Measurements from ENCODE around the gene ANKRD11. TPM values are rescaled to one million over a fixed set of nuclear protein-coding genes. Genes with fewer than 3 reads are reported as not detected.

Gene ANKRD11
- polyA plus RNA-seq, 1 donor from 2014 or later, result 32.5 TPM

DNA sequence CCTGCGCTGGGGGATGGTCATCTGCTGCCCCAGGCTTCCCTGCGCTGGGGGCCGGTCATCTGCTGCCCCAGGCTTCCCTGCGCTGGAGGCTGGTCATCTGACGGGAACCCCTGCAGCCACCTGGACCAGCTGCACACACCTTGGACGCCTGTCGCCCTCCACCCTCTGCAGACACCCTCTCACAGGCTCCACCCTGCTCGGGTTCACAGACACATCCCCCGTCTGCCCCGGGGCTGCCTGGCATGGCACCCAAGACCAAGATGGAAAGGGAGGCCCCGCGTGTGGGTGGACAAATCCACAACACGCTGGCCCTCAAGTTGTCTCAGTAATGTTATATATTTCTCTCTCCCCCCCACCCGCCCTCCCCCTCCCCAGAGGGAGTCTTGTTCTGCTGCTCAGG is 89.6 kb downstream of the ANKRD11 start:
- Histone ChIP-seq H3K9ac (ENCODE audit: low read length) (no peak overlapping the region), H3K79me2 (replicated peaks; ENCODE audit: insufficient read depth, low read length) (peaks cover 62% of the 10 kb centered on the region), H4K20me1 (ENCODE audit: insufficient read depth) (no peaks in the 10 kb centered on the region), H3K9me2 (ENCODE audit: insufficient read depth, low read length) (no peaks in the 10 kb centered on the region), H3F3A (ENCODE audit: insufficient read depth, low read length, poor library complexity, severe bottlenecking) (no peaks in the 10 kb centered on the region), H3K27ac (ENCODE audit: low read length) (no peak overlapping the region), H3K4me2 (ENCODE audit: low read length) (no peak overlapping the region), H2AFZ (ENCODE audit: low read depth, low read length) (no peak overlapping the region), H3K9me3 (ENCODE audit: low read length) (no peaks in the 10 kb centered on the region), H3K36me3 (ENCODE audit: insufficient read depth, low read length) (no peaks in the 10 kb centered on the region), H3K4me3 (ENCODE audit: low read length) (no peak overlapping the region), H3K27me3 (ENCODE audit: insufficient read depth, low read depth, low read length) (no peaks in the 10 kb centered on the region)
- TF ChIP-seq RAD21 (conservative IDR thresholded peaks at IDR 0.05) (no peak), EZH2 (IDR thresholded peaks at IDR 0.05; ENCODE audit: borderline replicate concordance, insufficient read depth, low read length, poor library complexity, severe bottlenecking) (no peak), SMC3 (conservative IDR thresholded peaks at IDR 0.05; ENCODE audit: poor library complexity) (no peak), EP300 (conservative IDR thresholded peaks at IDR 0.05; ENCODE audit: poor library complexity, severe bottlenecking) (no peak), POLR2AphosphoS5 (IDR thresholded peaks at IDR 0.05) (no peak), MXI1 (conservative IDR thresholded peaks at IDR 0.05; ENCODE audit: poor library complexity, severe bottlenecking) (no peak)
- TF ChIP-seq, protein P1, sequence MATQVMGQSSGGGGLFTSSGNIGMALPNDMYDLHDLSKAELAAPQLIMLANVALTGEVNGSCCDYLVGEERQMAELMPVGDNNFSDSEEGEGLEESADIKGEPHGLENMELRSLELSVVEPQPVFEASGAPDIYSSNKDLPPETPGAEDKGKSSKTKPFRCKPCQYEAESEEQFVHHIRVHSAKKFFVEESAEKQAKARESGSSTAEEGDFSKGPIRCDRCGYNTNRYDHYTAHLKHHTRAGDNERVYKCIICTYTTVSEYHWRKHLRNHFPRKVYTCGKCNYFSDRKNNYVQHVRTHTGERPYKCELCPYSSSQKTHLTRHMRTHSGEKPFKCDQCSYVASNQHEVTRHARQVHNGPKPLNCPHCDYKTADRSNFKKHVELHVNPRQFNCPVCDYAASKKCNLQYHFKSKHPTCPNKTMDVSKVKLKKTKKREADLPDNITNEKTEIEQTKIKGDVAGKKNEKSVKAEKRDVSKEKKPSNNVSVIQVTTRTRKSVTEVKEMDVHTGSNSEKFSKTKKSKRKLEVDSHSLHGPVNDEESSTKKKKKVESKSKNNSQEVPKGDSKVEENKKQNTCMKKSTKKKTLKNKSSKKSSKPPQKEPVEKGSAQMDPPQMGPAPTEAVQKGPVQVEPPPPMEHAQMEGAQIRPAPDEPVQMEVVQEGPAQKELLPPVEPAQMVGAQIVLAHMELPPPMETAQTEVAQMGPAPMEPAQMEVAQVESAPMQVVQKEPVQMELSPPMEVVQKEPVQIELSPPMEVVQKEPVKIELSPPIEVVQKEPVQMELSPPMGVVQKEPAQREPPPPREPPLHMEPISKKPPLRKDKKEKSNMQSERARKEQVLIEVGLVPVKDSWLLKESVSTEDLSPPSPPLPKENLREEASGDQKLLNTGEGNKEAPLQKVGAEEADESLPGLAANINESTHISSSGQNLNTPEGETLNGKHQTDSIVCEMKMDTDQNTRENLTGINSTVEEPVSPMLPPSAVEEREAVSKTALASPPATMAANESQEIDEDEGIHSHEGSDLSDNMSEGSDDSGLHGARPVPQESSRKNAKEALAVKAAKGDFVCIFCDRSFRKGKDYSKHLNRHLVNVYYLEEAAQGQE (IDR thresholded peaks at IDR 0.05; ENCODE audit: borderline replicate concordance), result no peak
- TF ChIP-seq, protein P2, sequence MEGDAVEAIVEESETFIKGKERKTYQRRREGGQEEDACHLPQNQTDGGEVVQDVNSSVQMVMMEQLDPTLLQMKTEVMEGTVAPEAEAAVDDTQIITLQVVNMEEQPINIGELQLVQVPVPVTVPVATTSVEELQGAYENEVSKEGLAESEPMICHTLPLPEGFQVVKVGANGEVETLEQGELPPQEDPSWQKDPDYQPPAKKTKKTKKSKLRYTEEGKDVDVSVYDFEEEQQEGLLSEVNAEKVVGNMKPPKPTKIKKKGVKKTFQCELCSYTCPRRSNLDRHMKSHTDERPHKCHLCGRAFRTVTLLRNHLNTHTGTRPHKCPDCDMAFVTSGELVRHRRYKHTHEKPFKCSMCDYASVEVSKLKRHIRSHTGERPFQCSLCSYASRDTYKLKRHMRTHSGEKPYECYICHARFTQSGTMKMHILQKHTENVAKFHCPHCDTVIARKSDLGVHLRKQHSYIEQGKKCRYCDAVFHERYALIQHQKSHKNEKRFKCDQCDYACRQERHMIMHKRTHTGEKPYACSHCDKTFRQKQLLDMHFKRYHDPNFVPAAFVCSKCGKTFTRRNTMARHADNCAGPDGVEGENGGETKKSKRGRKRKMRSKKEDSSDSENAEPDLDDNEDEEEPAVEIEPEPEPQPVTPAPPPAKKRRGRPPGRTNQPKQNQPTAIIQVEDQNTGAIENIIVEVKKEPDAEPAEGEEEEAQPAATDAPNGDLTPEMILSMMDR (IDR thresholded peaks at IDR 0.05; ENCODE audit: poor library complexity, severe bottlenecking), result no peak

DNA sequence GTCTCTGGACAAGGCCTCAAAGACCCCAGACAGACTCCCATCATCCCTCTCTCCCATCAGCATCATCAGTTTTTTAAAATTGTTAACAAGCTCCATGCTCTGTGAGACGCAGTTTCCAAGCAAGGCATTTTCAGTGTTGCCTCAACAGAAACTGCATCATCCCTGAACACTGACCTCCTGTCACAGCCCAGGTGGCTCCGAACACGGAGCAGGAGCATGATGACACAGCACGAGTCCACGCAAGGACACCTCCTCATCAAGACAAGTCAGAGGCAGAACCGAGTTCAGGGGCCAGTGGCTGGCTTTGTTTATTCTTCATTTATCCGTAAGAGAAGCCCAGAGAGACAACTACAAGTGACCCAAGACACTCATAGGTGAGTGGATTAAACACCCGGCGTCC is 91.4 kb downstream of the ANKRD11 start:
- H3K27ac ChIP-seq (ENCODE audit: low read length), result peak overlapping the region; percentile 0
- no peak overlapping the region for H3K9ac ChIP-seq (ENCODE audit: low read length)
- H2AFZ ChIP-seq (ENCODE audit: low read depth, low read length), result no peak overlapping the region

More for the DNA sequence above, 91.4 kb downstream of the ANKRD11 start:
- TF ChIP-seq, protein P2 (IDR thresholded peaks at IDR 0.05; ENCODE audit: poor library complexity, severe bottlenecking), result no peak
- TF ChIP-seq, protein P1 (IDR thresholded peaks at IDR 0.05; ENCODE audit: borderline replicate concordance), result no peak
- TF ChIP-seq SMC3 (conservative IDR thresholded peaks at IDR 0.05; ENCODE audit: poor library complexity) (no peak), TAF1 (IDR thresholded peaks at IDR 0.05; ENCODE audit: low read depth) (no peak)
- H4K20me1 ChIP-seq (ENCODE audit: insufficient read depth), result no peaks in the 10 kb centered on the region
- no peak overlapping the region for H3K4me2 ChIP-seq (ENCODE audit: low read length)
- H3K27me3 ChIP-seq (ENCODE audit: insufficient read depth, low read depth, low read length), result no peaks in the 10 kb centered on the region
- peaks cover 54% of the 10 kb centered on the region for H3K79me2 ChIP-seq (replicated peaks; ENCODE audit: insufficient read depth, low read length)
- no peaks in the 10 kb centered on the region for H3K36me3 ChIP-seq (ENCODE audit: insufficient read depth, low read length)
- H3K4me3 ChIP-seq (ENCODE audit: low read length), result no peak overlapping the region
- H3K9me2 ChIP-seq (ENCODE audit: insufficient read depth, low read length), result no peaks in the 10 kb centered on the region
- no peaks in the 10 kb centered on the region for H3K9me3 ChIP-seq (ENCODE audit: low read length)
- no peaks in the 10 kb centered on the region for H3F3A ChIP-seq (ENCODE audit: insufficient read depth, low read length, poor library complexity, severe bottlenecking)
